A549 (cell line): ENCODE results near the gene LARGE1. TPM values are rescaled to one million over a fixed set of nuclear protein-coding genes. Genes with fewer than 3 reads are reported as not detected.

Source experiments
- ATAC-seq, 2 experiments: fragments of 200-7000 bp in 1 of 2; fragments of >200 bp in 1 of 2; cut with Nextera tagmentation in 1 of 2; cut with Tn5 transposase in 1 of 2; 3 replicates each; pipeline versions ENCODE4 v1.8.0 to v1.9.1; 2018 to 2020; ENCODE audit warnings: mild to moderate bottlenecking in 1 of 2, moderate library complexity in 1 of 2
- CTCF ChIA-PET: fragments of 300-600 bp; sonication (Branson Sonifier 250); formaldehyde crosslinking; extraction: SDS; loops from one replicate; lab custom pipeline; 2021; ENCODE audit warnings: antibody characterized with exemption, inconsistent platforms; lab: Yijun Ruan, JAX
- POLR2A ChIA-PET: fragments of 350-600 bp; formaldehyde crosslinking; extraction: SDS; loops from one replicate; lab custom pipeline; 2021; ENCODE audit warnings: antibody characterized with exemption, inconsistent platforms; lab: Yijun Ruan, JAX
- DNase-seq, 2 experiments: peaks; one replicate each; pipeline versions ENCODE4 v3.0.0 to v3.0.0-alpha.2; 2011 to 2016; ENCODE audit warnings: low read depth in 1 of 2, low spot score in 1 of 2
- FAIRE-seq: peaks from 2 replicates; lab custom pipeline; 2011; peaks lifted over from hg19 to GRCh38; lab: Jason Lieb, UNC
- H3K27ac ChIP-seq, 2 experiments: fragments of >200 bp; sonication (Bioruptor Twin); formaldehyde crosslinking; 3 replicates each; pipeline ENCODE4 v1.5.1; 2016 to 2017
- H3K4me1 ChIP-seq: fragments of >200 bp; sonication (Bioruptor Twin); formaldehyde crosslinking; 3 replicates; pipeline ENCODE4 v1.6.1; 2016
- H3K4me2 ChIP-seq: fragments of >200 bp; sonication (Bioruptor Twin); formaldehyde crosslinking; 3 replicates; pipeline ENCODE4 v1.6.1; 2016
- H3K4me3 ChIP-seq: fragments of >200 bp; sonication (Bioruptor Twin); formaldehyde crosslinking; 3 replicates; pipeline ENCODE4 v1.5.1; 2016
- H3K9me3 ChIP-seq: fragments of >200 bp; sonication (Bioruptor Twin); formaldehyde crosslinking; 3 replicates; pipeline ENCODE4 v1.6.1; 2016
- ATOH8 ChIP-seq: fragments of 250-450 bp; sonication (Bioruptor Pico); IDR thresholded peaks from 2 replicates; pipeline ENCODE4 v1.5.0; 2020; ENCODE audit warnings: low read depth, mild to moderate bottlenecking, moderate library complexity
- BHLHE40 ChIP-seq: IDR thresholded peaks from 2 replicates; pipeline ENCODE4 v1.6.1; 2012; ENCODE audit warnings: low read depth, low read length, inconsistent platforms
- CBX2 ChIP-seq: fragments of 200-600 bp; sonication (generic); IDR thresholded peaks from 2 replicates; pipeline ENCODE4 v1.6.1; 2016; ENCODE audit warnings: low read depth, mild to moderate bottlenecking, borderline replicate concordance
- CBX8 ChIP-seq: fragments of 200-600 bp; sonication (generic); IDR thresholded peaks from 2 replicates; pipeline ENCODE4 v1.6.1; 2016
- CEBPB ChIP-seq, 2 experiments: fragments of >200 bp in 1 of 2; sonication (Bioruptor Twin) in 1 of 2; formaldehyde crosslinking in 1 of 2; IDR thresholded peaks; 2 replicates each; pipeline ENCODE4 v1.6.1; 2012 to 2016
- EHF ChIP-seq: fragments of 250-450 bp; sonication (Bioruptor Pico); IDR thresholded peaks from 2 replicates; pipeline ENCODE4 v1.5.0; 2020; ENCODE audit warnings: mild to moderate bottlenecking
- EP300 ChIP-seq, 2 experiments: fragments of >200 bp; sonication (Bioruptor Twin); formaldehyde crosslinking; IDR thresholded peaks; 2 replicates in 1 of 2; 3 replicates in 1 of 2; pipeline ENCODE4 v1.6.1; 2016 to 2017
- ESRRA ChIP-seq: fragments of 150-350 bp; IDR thresholded peaks from 2 replicates; pipeline ENCODE4 v1.6.1; 2014; ENCODE audit warnings: mild to moderate bottlenecking, low read length, borderline replicate concordance
- FOSB ChIP-seq: fragments of 250-450 bp; sonication (Bioruptor Pico); IDR thresholded peaks from 2 replicates; pipeline ENCODE4 v1.5.0; 2020; ENCODE audit warnings: mild to moderate bottlenecking, moderate library complexity
- FOSL2 ChIP-seq, 2 experiments: fragments of 450-650 bp in 1 of 2; fragments of >200 bp in 1 of 2; sonication (Bioruptor Twin) in 1 of 2; formaldehyde crosslinking; IDR thresholded peaks; 2 replicates each; pipeline versions ENCODE4 v1.5.0 to v1.6.1; 2016 to 2020; ENCODE audit warnings: mild to moderate bottlenecking in 1 of 2, moderate library complexity in 1 of 2
- FOXS1 ChIP-seq: fragments of 250-450 bp; sonication (Bioruptor Pico); IDR thresholded peaks from 2 replicates; pipeline ENCODE4 v1.5.0; 2020; ENCODE audit warnings: mild to moderate bottlenecking, moderate library complexity
- GATA3 ChIP-seq: IDR thresholded peaks from 2 replicates; pipeline ENCODE4 v1.6.1; 2012; ENCODE audit warnings: borderline replicate concordance
- HDAC2 ChIP-seq: fragments of 200-600 bp; sonication (generic); IDR thresholded peaks from 2 replicates; pipeline ENCODE4 v1.6.1; 2016
- HEYL ChIP-seq: fragments of 250-450 bp; sonication (Bioruptor Pico); IDR thresholded peaks from 2 replicates; pipeline ENCODE4 v1.8.0; 2021; ENCODE audit warnings: mild to moderate bottlenecking, moderate library complexity
- HOXA7 ChIP-seq: fragments of 250-450 bp; sonication (Bioruptor Pico); IDR thresholded peaks from 2 replicates; pipeline ENCODE4 v1.5.0; 2020; ENCODE audit warnings: mild to moderate bottlenecking, moderate library complexity
- HOXB13 ChIP-seq: fragments of 250-450 bp; sonication (Bioruptor Pico); IDR thresholded peaks from 2 replicates; pipeline ENCODE4 v1.5.0; 2020; ENCODE audit warnings: low read depth, mild to moderate bottlenecking, moderate library complexity
- KDM1A ChIP-seq: fragments of 200-600 bp; sonication (generic); IDR thresholded peaks from 2 replicates; pipeline ENCODE4 v1.6.1; 2016; ENCODE audit warnings: low read depth, mild to moderate bottlenecking
- MAFK ChIP-seq: fragments of 450-650 bp; IDR thresholded peaks from 2 replicates; pipeline ENCODE4 v1.6.1; 2014; ENCODE audit not compliant: partially characterized antibody
- MAX ChIP-seq: IDR thresholded peaks from 2 replicates; pipeline ENCODE4 v1.6.1; 2012
- MAZ ChIP-seq: fragments of 150-350 bp; IDR thresholded peaks from 2 replicates; pipeline ENCODE4 v1.6.1; 2014; ENCODE audit warnings: antibody characterized with exemption, low read depth, low read length, borderline replicate concordance
- MYC ChIP-seq: IDR thresholded peaks from 2 replicates; pipeline ENCODE4 v1.6.1; 2012; ENCODE audit warnings: mild to moderate bottlenecking, inconsistent platforms, low read length, improper control_type of control experiment, borderline replicate concordance
- NPAS2 ChIP-seq: fragments of 250-450 bp; sonication (Bioruptor Pico); IDR thresholded peaks from 2 replicates; pipeline ENCODE4 v1.8.0; 2022; ENCODE audit warnings: mild to moderate bottlenecking, moderate library complexity, borderline replicate concordance
- NR3C1 ChIP-seq: fragments of >200 bp; sonication (Bioruptor Twin); formaldehyde crosslinking; IDR thresholded peaks from 3 replicates; pipeline ENCODE4 v1.6.1; 2017
- POLR2A ChIP-seq: IDR thresholded peaks from 2 replicates; pipeline ENCODE4 v1.6.1; 2012; ENCODE audit warnings: mild to moderate bottlenecking, low read length
- POLR2AphosphoS2 ChIP-seq: conservative IDR thresholded peaks from 2 replicates; pipeline ENCODE4 v1.6.1; 2012; ENCODE audit warnings: low read length, improper control_type of control experiment, inconsistent platforms
- RAD21 ChIP-seq, 2 experiments: fragments of >200 bp in 1 of 2; sonication (Bioruptor Twin) in 1 of 2; formaldehyde crosslinking in 1 of 2; IDR thresholded peaks in 1 of 2; conservative IDR thresholded peaks in 1 of 2; 2 replicates in 1 of 2; 3 replicates in 1 of 2; pipeline ENCODE4 v1.6.1; 2012 to 2018; ENCODE audit warnings: inconsistent platforms in 1 of 2
- RFX5 ChIP-seq: fragments of 450-650 bp; IDR thresholded peaks from 2 replicates; pipeline ENCODE4 v1.7.1; 2014; ENCODE audit warnings: antibody characterized with exemption, mild to moderate bottlenecking, moderate library complexity
- RNF2 ChIP-seq: fragments of 200-600 bp; sonication (generic); IDR thresholded peaks from 2 replicates; pipeline ENCODE4 v1.6.1; 2016; ENCODE audit warnings: low read depth, mild to moderate bottlenecking, antibody characterized with exemption, moderate library complexity, borderline replicate concordance
- SMC3 ChIP-seq: fragments of >200 bp; sonication (Bioruptor Twin); formaldehyde crosslinking; IDR thresholded peaks from 3 replicates; pipeline ENCODE4 v1.6.1; 2018; ENCODE audit warnings: inconsistent platforms
- TFCP2L1 ChIP-seq: fragments of 250-450 bp; sonication (Bioruptor Pico); IDR thresholded peaks from 2 replicates; pipeline ENCODE4 v1.5.0; 2021; ENCODE audit warnings: mild to moderate bottlenecking
- ZSCAN20 ChIP-seq: fragments of 250-450 bp; sonication (Bioruptor Pico); IDR thresholded peaks from 2 replicates; pipeline ENCODE4 v1.8.0; 2022; ENCODE audit warnings: mild to moderate bottlenecking, moderate library complexity
- WGBS: methylation state at CpG from one replicate; pipeline ENCODE4 v1.1.6; 2017; ENCODE audit errors: missing lambda C conversion rate; 5-methylcytosine and 5-hydroxymethylcytosine counted together
- polyA plus RNA-seq, 4 experiments: library from polyadenylated mRNA; depleted of rRNA in 3 of 4; stranded (reverse); fragments of >200 nt; fragmentation: RNase III in 1 of 4; extraction: RNeasy Plus Mini Kit Qiagen cat#74134 plus additional on column Dnase treatment in 1 of 4; gene quantifications; 2 replicates in 3 of 4; 3 replicates in 1 of 4; pipeline ENCODE4 v1.2.3, GENCODE V29; 2011 to 2017
- TF ChIP-seq, protein P1 (sequence below): IDR thresholded peaks from 2 replicates; pipeline ENCODE4 v1.6.1; 2012

Gene LARGE1
- polyA plus RNA-seq, 2 of the 4 experiments (the other 2 are of a cell fraction) = 2.7 to 5.8 TPM

DNA sequence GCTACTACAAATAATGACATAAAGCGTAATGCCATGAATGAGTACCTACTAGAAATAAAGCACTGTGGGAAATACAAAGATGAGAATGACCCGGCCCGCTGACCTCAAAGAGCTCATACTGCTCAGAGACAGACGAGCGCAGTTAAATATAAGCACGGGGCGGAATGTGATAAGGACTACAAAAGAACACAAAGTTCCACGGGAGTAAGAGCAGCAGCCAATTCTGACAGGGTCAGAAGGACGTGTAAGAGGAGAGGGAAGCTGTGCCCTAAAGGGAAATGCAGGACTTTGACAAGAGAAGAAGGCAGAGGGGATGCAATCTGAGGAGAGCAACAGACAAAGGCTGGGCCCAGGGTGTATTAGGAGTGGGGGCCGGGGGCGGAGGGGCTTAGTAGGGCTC lies 314.6 kb downstream of the LARGE1 start:
- TF ChIP-seq TFCP2L1 (no peak), FOSL2 (IDR thresholded peaks at IDR 0.05) (no peak), FOSL2 (CRISPR knock-in tag; IDR thresholded peaks at IDR 0.05) (no peak), MAX (no peak), MAFK (no peak), EHF (no peak), CEBPB (IDR thresholded peaks at IDR 0.05) (no peak), ESRRA (no peak), ATOH8 (CRISPR knock-in tag) (no peak), KDM1A (no peak)
- TF ChIP-seq, all 56 proteins: peak for 0
- Histone ChIP-seq H3K9me3 (no peaks in the 10 kb centered on the region), H3K4me1 (no peaks in the 10 kb centered on the region), H3K27ac (no peak overlapping the region), H3K4me3 (no peak overlapping the region), H3K4me2 (no peak overlapping the region)
- WGBS = 69% methylated on average over 11 of the region's 11 CpGs
- POLR2A ChIA-PET = no interaction called here
- FAIRE-seq (no peak), DNase-seq (no peak), ATAC-seq (no peak)
- CTCF ChIA-PET = no interaction called here

DNA sequence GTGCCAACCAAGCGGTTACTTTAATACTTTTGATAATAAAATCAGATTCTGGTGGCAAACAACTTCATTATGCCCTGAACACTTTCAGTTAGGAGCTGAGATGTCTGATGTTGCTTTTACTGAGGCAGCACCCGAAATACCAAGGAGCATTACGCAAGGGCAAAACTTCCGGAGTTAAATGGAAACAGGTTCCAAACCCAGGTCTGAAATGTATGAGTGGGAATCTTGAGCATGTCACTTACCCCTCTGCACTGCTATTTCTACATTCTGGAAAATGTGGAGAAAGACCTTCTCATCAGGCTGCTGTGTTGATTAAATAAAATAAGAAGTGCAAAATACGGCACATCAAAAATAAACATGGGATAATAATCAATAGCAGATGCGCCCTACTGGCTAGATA lies 315.1 kb downstream of the LARGE1 start:
- H3K4me2 ChIP-seq = no peak overlapping the region
- ATAC-seq (no peak), FAIRE-seq (no peak), DNase-seq (no peak)
- TF ChIP-seq TFCP2L1 (no peak), HEYL (CRISPR knock-in tag) (no peak), SMC3 (no peak), BHLHE40 (no peak), GATA3 (no peak), NPAS2 (CRISPR knock-in tag) (no peak), FOSB (CRISPR knock-in tag) (no peak), NR3C1 (no peak), MYC (no peak), HDAC2 (no peak), POLR2AphosphoS2 (no peak)
- TF ChIP-seq, protein P1, sequence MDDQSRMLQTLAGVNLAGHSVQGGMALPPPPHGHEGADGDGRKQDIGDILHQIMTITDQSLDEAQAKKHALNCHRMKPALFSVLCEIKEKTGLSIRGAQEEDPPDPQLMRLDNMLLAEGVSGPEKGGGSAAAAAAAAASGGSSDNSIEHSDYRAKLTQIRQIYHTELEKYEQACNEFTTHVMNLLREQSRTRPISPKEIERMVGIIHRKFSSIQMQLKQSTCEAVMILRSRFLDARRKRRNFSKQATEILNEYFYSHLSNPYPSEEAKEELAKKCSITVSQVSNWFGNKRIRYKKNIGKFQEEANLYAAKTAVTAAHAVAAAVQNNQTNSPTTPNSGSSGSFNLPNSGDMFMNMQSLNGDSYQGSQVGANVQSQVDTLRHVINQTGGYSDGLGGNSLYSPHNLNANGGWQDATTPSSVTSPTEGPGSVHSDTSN = no peak
- H3K27ac ChIP-seq = no peak overlapping the region
- H3K9me3 ChIP-seq = no peaks in the 10 kb centered on the region
- CTCF ChIA-PET = no interaction called here
- H3K4me3 ChIP-seq = no peak overlapping the region
- POLR2A ChIA-PET = no interaction called here
- H3K4me1 ChIP-seq = no peaks in the 10 kb centered on the region
- WGBS = 92% methylated on average over 6 of the region's 6 CpGs

DNA sequence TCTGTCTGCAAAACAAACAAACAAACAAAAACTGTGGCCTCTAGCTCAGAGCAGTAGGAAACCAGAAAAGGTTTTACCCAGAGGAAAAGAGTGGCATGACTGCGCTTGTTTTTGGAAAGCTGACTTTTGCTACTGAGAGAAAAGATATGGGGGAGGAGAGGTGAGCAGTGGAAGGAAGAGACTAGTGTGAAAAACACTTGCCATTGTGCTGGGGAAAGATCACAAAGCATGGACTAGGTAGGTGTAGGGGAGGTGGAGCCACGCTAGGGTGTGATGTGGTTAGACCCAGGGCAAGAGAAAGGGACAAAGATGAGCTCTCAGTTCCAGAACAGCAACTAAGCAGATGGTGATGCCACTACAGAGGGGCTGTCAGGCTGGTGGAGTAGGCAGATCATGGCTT lies 319.2 kb downstream of the LARGE1 start:
- CTCF ChIA-PET = interaction anchor here (1.0 to 1.6 kb wide), 2 partner anchors 22 to 299 kb away, joined by 3 to 4 read pairs; no protein-coding TSS in a partner anchor
- ATAC-seq = no peak
- no peak for DNase-seq
- Histone ChIP-seq H3K4me1 (no peaks in the 10 kb centered on the region), H3K4me3 (no peak overlapping the region), H3K4me2 (no peak overlapping the region), H3K9me3 (no peaks in the 10 kb centered on the region), H3K27ac (no peak overlapping the region)
- TF ChIP-seq HEYL (CRISPR knock-in tag) = no peak
- no peak for TF ChIP-seq RNF2
- TF ChIP-seq BHLHE40 = no peak
- no peak for TF ChIP-seq RFX5
- TF ChIP-seq CBX8 = no peak
- no peak for TF ChIP-seq ZSCAN20 (CRISPR knock-in tag)
- TF ChIP-seq CBX2 = no peak
- no peak for TF ChIP-seq HOXA7 (CRISPR knock-in tag)
- TF ChIP-seq FOXS1 = no peak
- TF ChIP-seq POLR2A = no peak
- no peak for TF ChIP-seq MAFK
- no peak for TF ChIP-seq HOXB13
- no peak for TF ChIP-seq RAD21 (conservative IDR thresholded peaks at IDR 0.05 in 1 of 2, IDR thresholded peaks at IDR 0.05 in 1 of 2)
- TF ChIP-seq EP300 (IDR thresholded peaks at IDR 0.05) = no peak
- TF ChIP-seq MYC = no peak
- TF ChIP-seq MAZ = no peak
- no peak for TF ChIP-seq FOSB (CRISPR knock-in tag)
- TF ChIP-seq HDAC2 = no peak
- FAIRE-seq = no peak
- POLR2A ChIA-PET = no interaction called here
- 75% methylated on average over 2 of the region's 2 CpGs for WGBS
